IPS-NIHi7 (cell line): ENCODE measurements around the gene PLA2G4A.

ENCODE experiments used
- DNase-seq: peaks from one replicate; pipeline ENCODE4 v3.0.0; 2012; ENCODE audit warnings: mixed read lengths; ENCODE audit errors: extremely low spot score

Gene PLA2G4A

GRCh38 chr1:187027253-187027652 is 198.5 kb downstream of the PLA2G4A start:
- DNase-seq: no peak

GRCh38 chr1:187032316-187032981 is 203.7 kb downstream of the PLA2G4A start:
- DNase-seq: no peak

GRCh38 chr1:187032982-187033692 is 204.4 kb downstream of the PLA2G4A start:
- DNase-seq: no peak

- DNase-seq: no peak
These were observed 205.1 kb downstream of the PLA2G4A start for GRCh38 chr1:187033693-187034390.

GRCh38 chr1:187034501-187034900 is 205.8 kb downstream of the PLA2G4A start:
- no peak for DNase-seq

- DNase-seq: no peak
These were observed 209.3 kb downstream of the PLA2G4A start for GRCh38 chr1:187037973-187038553.
